COR-L47 (cell line): ENCODE results near the gene OR2T5.
"Not testable (repeated sequence)": the region's sequence is repeated elsewhere in the genome, so short reads cannot be mapped to it uniquely, and the experiment has no call there.

ENCODE experiments used
- DNase-seq: peaks from one replicate; lab custom pipeline; 2025; lab: John Stamatoyannopoulos, UW

The OR2T5 gene, protein sequence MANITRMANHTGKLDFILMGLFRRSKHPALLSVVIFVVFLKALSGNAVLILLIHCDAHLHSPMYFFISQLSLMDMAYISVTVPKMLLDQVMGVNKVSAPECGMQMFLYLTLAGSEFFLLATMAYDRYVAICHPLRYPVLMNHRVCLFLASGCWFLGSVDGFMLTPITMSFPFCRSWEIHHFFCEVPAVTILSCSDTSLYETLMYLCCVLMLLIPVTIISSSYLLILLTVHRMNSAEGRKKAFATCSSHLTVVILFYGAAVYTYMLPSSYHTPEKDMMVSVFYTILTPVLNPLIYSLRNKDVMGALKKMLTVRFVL

GRCh38 chr1:248488289-248488688 lies at the start of gene OR2T5:
Gene OR2T5 (plus strand): TSS chr1:248488589. CDS start chr1:248488589, 0 bp downstream.
- not testable (repeated sequence) for DNase-seq

DNA sequence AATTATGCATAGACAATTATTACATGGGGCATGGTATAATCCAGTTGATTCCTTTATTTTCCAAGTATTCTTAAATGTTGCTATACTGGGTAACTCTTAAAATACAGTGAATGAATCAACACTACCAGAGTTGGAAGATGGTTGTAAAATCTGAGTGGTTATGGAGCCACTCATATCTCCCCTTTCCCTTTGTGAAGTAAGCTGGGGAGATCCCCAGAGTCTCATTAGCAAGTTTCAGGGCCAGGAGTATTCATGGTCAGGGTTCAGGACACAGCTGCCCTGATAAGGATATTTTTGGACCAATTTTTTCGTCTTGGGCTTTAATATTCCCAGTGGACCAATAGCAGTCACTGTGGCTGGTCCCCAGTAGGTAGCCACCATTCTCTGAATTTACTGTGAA lies 49.7 kb upstream of the OR2T5 start:
- not testable (repeated sequence) for DNase-seq

GRCh38 chr1:248439283-248439682 lies 49.1 kb upstream of the OR2T5 start:
- not testable (repeated sequence) for DNase-seq

DNA sequence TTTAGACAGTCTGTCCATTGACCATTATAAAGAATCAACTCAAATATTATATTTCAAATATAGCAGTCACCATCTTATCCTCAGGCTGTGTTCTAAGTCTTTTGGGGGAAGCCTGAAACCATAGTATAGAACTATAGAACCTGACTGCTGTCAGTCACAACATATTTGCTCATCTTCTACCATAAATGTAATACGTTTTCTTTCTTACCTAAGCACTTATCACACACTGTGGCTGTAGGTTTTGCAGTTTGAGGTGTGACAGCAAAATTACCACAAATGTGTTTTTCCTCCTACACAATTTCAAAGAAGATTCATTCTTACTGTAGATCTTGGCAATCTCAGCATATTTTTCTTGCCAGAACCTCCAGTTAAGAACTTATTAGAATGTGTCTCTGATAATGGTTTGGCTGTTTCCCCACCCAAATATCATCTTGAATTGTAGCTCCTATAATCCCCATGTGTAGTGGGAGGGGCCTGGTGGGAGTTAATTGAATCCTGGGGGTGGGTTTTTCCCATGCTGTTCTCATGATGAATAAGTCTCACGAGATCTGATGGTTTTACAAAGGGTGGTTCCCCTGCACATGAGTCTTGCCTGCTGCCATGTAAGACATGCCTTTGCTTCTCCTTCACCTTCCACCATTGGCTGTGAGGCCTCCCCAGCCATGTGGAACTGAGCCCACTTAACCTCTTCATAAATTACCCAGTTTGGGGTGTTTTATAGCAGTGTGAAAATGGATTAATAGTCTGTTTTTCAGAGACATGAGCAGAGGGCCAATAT lies 45.7 kb upstream of the OR2T5 start:
- DNase-seq, result not testable (repeated sequence)

- DNase-seq, result not testable (repeated sequence)
Measured at GRCh38 chr1:248444603-248445002, 43.8 kb upstream of the OR2T5 start.

DNA sequence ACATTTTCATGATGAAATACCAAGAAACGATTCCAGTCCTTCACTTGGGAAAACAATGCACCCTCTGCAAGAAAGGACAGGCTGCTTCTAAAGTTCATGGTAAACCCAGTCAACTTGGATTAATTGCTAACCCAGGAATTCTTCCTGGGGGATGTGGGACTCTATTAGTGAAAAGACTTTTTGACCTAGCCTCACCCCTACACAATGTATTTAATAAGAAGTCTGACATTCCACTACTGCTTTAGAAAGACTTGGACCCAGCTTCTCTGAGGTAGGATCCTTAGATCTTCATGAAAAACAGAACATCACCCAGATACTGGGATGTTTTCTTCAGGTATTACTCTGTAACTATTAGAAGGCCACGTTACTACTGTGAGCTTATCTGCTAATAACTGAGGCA lies 43.0 kb upstream of the OR2T5 start, which contains the start of gene OR2T2:
TSS of gene OR2T2 (plus strand) at position 239 of the 400 bp plus-strand sequence. CDS start 7,161 bp downstream, outside the sequence.
- not testable (repeated sequence) for DNase-seq

GRCh38 chr1:248448409-248449074 lies 39.8 kb upstream of the OR2T5 start:
- DNase-seq, result not testable (repeated sequence)

- not testable (repeated sequence) for DNase-seq
Measured at GRCh38 chr1:248449821-248450465, 38.4 kb upstream of the OR2T5 start.

GRCh38 chr1:248450466-248451145 lies 37.8 kb upstream of the OR2T5 start:
- not testable (repeated sequence) for DNase-seq

GRCh38 chr1:248453619-248454018 lies 34.8 kb upstream of the OR2T5 start:
- DNase-seq, result not testable (repeated sequence)

- DNase-seq, result not testable (repeated sequence)
Measured at GRCh38 chr1:248455045-248455444, 33.3 kb upstream of the OR2T5 start.

DNA sequence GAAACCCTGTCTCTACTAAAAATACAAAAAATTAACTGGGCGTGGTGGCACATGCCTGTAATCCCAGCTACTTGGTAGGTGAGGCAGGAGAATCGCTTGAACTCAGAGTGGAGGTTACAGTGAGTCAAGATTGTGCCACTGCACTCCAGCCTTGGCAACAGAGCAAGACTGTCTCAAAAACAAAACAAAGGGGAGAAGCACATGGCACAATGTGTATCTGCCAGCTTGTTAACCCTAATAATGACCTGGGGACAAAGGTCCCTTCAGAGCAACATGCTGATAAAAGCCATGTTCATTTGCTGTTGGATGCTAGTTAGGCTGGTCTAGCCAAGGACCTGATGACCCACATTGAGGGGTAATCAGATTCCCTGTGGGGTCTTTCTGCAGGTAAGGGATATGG lies 31.8 kb upstream of the OR2T5 start:
- DNase-seq, result not testable (repeated sequence)

DNA sequence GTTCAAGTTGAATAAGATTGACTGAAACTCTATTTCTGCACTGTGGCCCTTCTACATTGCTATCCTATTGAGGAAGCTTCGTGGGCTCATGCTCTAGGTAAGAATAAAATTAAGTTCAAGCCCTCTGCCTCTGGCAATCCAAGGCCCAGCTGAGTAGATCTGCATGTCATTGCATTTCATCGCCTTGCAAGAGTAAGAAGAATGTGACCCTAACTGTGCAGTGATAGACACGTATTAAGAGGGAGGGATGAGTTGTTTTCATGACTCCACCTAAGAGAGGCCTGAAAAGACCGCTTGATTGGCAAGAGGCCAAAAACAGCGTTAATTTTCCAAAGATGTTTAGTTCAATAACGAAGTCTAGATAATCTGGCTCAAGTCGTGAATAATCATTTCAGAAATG lies 29.3 kb upstream of the OR2T5 start:
- DNase-seq, result not testable (repeated sequence)

- no peak for DNase-seq
Measured at GRCh38 chr1:248471154-248471553, 17.2 kb upstream of the OR2T5 start.

- not testable (repeated sequence) for DNase-seq
Measured at GRCh38 chr1:248472111-248472510, 16.3 kb upstream of the OR2T5 start.

GRCh38 chr1:248473051-248473450 lies 15.3 kb upstream of the OR2T5 start, which contains the start of gene OR2T3:
Gene OR2T3 (plus strand): TSS chr1:248473351. CDS start chr1:248473351, 0 bp downstream.
- not testable (repeated sequence) for DNase-seq

DNA sequence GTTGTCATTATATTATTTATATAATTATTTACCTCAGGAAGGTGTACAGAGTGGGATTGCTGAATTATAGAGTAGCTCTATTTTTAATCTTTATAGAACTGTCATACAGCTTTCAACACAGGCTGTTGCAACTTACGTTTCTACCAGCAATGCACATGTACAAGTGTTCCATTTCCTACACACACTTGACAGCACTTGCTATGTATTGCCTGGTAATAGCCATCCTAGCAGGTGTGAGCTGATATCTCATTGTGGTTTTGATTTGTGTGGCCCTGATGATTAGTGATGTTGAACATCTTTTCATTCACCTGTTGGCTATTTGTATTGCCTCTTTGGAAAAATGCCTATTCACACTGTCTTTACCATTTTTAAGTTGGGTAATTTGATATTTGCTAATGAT lies 12.7 kb upstream of the OR2T5 start:
- DNase-seq, result not testable (repeated sequence)

DNA sequence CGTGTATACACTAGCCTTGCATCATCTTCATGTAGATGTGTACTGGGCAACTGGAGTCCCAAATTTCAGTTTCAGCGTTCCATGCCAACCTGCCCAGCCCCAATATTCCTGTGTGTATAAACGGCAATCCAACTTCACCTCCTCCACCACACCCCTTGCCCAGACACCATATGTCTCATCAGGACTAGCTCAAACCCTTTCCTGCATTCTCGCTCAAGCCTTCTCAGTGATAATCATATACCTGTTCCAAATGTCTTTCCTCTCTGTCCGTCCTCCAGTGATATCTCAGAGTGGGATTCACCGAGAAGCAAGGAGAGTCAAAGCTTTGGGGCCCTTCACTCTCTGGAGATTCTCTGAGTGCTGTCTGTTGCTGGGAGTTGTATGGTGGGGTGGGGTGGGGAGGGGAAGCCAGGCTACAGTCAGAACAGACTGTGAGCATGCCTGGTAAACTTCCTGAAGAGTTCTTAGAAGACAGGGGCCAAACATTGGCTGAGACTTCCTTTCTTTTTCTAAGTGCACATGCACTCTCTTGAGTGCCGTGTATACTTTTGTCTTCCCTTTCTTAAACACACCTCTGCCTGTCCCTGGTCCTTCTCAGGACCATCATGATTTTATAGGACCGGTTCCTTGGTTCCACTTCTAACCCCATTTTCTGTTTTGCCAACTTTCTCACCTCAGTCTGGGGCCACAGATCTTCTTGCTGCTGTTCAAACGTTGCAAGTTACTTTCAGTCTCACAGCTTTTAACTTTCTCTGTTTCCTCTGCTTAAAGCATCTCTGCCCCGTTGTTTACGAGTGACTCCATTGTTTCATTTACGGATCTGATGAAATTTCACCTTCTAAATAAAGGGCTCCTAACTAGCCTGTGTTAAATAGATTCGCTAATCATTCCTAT lies 6.5 kb upstream of the OR2T5 start:
- not testable (repeated sequence) for DNase-seq

- not testable (repeated sequence) for DNase-seq
Measured at GRCh38 chr1:248496661-248497060, 8.3 kb downstream of the OR2T5 start.
